C4-2B (cell line): ENCODE results near the gene CLIP4.

Source experiments
- H3K27ac ChIP-seq: fragments of 450-650 bp; 2 replicates; pipeline ENCODE4 v1.5.1; 2017
- CTCF ChIP-seq: fragments of 450-650 bp; conservative IDR thresholded peaks from 2 replicates; pipeline ENCODE4 v1.5.1; 2017; ENCODE audit warnings: mild to moderate bottlenecking
- ZFX ChIP-seq: fragments of 450-650 bp; IDR thresholded peaks from 2 replicates; pipeline ENCODE4 v1.6.1; 2017

CLIP4 gene

GRCh38 chr2:29113027-29113686 is 2.1 kb upstream of the CLIP4 start:
- TF ChIP-seq CTCF (no peak), ZFX (no peak)
- no peak overlapping the region for H3K27ac ChIP-seq

GRCh38 chr2:29113891-29114321 is 1.3 kb upstream of the CLIP4 start:
- no peak overlapping the region for H3K27ac ChIP-seq
- TF ChIP-seq CTCF (no peak), ZFX (no peak)

- H3K27ac ChIP-seq: no peak overlapping the region
Measured at GRCh38 chr2:29114586-29114945, 649 bp upstream of the CLIP4 start.

GRCh38 chr2:29115797-29116781 is 874 bp downstream of the CLIP4 start:
- no peak for TF ChIP-seq ZFX
- TF ChIP-seq CTCF: no peak
- no peak overlapping the region for H3K27ac ChIP-seq

More at GRCh38 chr2:29114586-29114945, 649 bp upstream of the CLIP4 start:
- TF ChIP-seq CTCF (no peak), ZFX (no peak)

GRCh38 chr2:29117636-29118303 is 2.6 kb downstream of the CLIP4 start:
- TF ChIP-seq ZFX: no peak
- TF ChIP-seq CTCF: no peak
- H3K27ac ChIP-seq: no peak overlapping the region

- H3K27ac ChIP-seq: no peak overlapping the region
- no peak for TF ChIP-seq CTCF
- TF ChIP-seq ZFX: no peak
Measured at GRCh38 chr2:29119211-29119610, 4.0 kb downstream of the CLIP4 start.

- TF ChIP-seq ZFX: no peak
- H3K27ac ChIP-seq: no peak overlapping the region
Measured at GRCh38 chr2:29120846-29121245, 5.6 kb downstream of the CLIP4 start.
